Adrenal gland (tissue), 12 donors: Measurements from ENCODE around the gene KLHL7. TPM values are rescaled to one million over a fixed set of nuclear protein-coding genes. Genes with fewer than 3 reads are reported as not detected.

Experiments used
- DNase-seq, 7 donors: peaks; one replicate each; pipeline ENCODE4 v3.0.0-alpha.2; 2019 to 2020
- H3K27ac ChIP-seq, 5 donors: fragments of 200-600 bp; sonication (generic) in 4 of 5; 1 replicate in 3 of 5; 2 replicates in 2 of 5; pipeline versions ENCODE4 v1.5.1 to v1.8.0; 2016 to 2020; ENCODE audit warnings: mild to moderate bottlenecking in 1 of 5
- H3K27me3 ChIP-seq: fragments of 200-600 bp; 2 replicates; pipeline ENCODE4 v1.8.0; 2021
- H3K36me3 ChIP-seq, 2 donors: fragments of 200-600 bp; replicated peaks in 1 of 2; 1 replicate in 1 of 2; 2 replicates in 1 of 2; pipeline versions ENCODE4 v1.5.1 to v1.8.0; 2018 to 2022
- H3K4me1 ChIP-seq, 2 donors: fragments of 200-600 bp; replicated peaks in 1 of 2; 1 replicate in 1 of 2; 2 replicates in 1 of 2; pipeline versions ENCODE4 v1.5.1 to v1.8.0; 2018 to 2021
- H3K4me3 ChIP-seq, 4 donors: fragments of 200-600 bp; sonication (generic) in 3 of 4; one replicate each; pipeline ENCODE4 v1.5.1; 2016 to 2018
- H3K9me3 ChIP-seq, 3 donors: fragments of 200-600 bp; sonication (generic) in 1 of 3; replicated peaks in 1 of 3; 1 replicate in 2 of 3; 2 replicates in 1 of 3; pipeline versions ENCODE4 v1.5.1 to v1.8.0; 2016 to 2021
- CTCF ChIP-seq, 6 experiments: fragments of 450-650 bp in 4 of 6; fragments of 200-600 bp in 2 of 6; sonication (generic) in 1 of 6; IDR thresholded peaks; 1 replicate in 5 of 6; 2 replicates in 1 of 6; pipeline versions ENCODE4 v1.5.1 to v1.8.0; 2016 to 2021; ENCODE audit warnings: antibody characterized with exemption in 6 of 6, mild to moderate bottlenecking in 2 of 6, moderate library complexity in 1 of 6
- POLR2A ChIP-seq, 2 donors: fragments of 450-650 bp; IDR thresholded peaks; one replicate each; pipeline ENCODE4 v1.6.1; 2017; ENCODE audit warnings: antibody characterized with exemption in 2 of 2, mild to moderate bottlenecking in 2 of 2, moderate library complexity in 1 of 2
- WGBS, 4 donors: extraction: QIAGEN DNeasy Blood & Tissue Kit in 2 of 4; methylation state at CpG; one replicate each; pipeline versions ENCODE4 v1.1.5 to v1.1.7; 2013 to 2017; 5-methylcytosine and 5-hydroxymethylcytosine counted together
- intact Hi-C, 2 donors: fragments of 100-400 bp; cut with DNase I; formaldehyde crosslinking; loops; one replicate each; pipeline versions ENCODE4 v1.14.1 to v1.15.0; 2022 to 2023
- polyA plus RNA-seq, 3 donors: library from polyadenylated mRNA; stranded (reverse); fragments of 200-250 nt in 2 of 3; fragments of 350-450 nt in 1 of 3; fragmentation: Illumina TruSeq in 1 of 3; extraction: RNeasy Lipid Tissue Mini Kit (QIAGEN cat#74804) in 1 of 3; gene quantifications; one replicate each; pipeline ENCODE4 v1.2.3, GENCODE V29; 2013 to 2014
- total RNA-seq, 9 donors: library from RNA; depleted of rRNA in 4 of 9; stranded (reverse); fragments of >200 nt in 4 of 9; fragments of 120-200 nt in 1 of 9; fragmentation: NEBNext Ultra II Directional in 1 of 9; extraction: Animal tissue kit (Norgen Biotek cat#: 25700) in 1 of 9; gene quantifications; one replicate each; pipeline versions ENCODE4 v1.1.0 to v1.2.4, GENCODE V29; 2013 to 2023
- donor health status: healthy with polysubstance abuse.
- donor health status: Bipolar disorder and iron deficiency.
- donor health status: DM: yes; HTN: yes; CAD: no.
- donor health status: DM: no; HTN: no; CAD: no.
- donor health status: DM: no; HTN: no; CAD: no.
- donor health status: DM: yes; HTN: yes; CAD: no.

KLHL7 gene
- total and polyA plus RNA-seq, 12 donors = 13.5 to 74.9 (median 41.9) TPM

GRCh38 chr7:23106823-23107663 is 1.5 kb downstream of the KLHL7 start:
- Histone ChIP-seq H3K9me3 (no peaks in the 10 kb centered on the region), H3K36me3 (no peaks in the 10 kb centered on the region), H3K27me3 (no peaks in the 10 kb centered on the region), H3K27ac (peak overlapping the region in 2 of 5 donors; percentile 95 to 96), H3K4me1 (peaks cover 16 to 37% of the 10 kb centered on the region in 2 donors), H3K4me3 (peak overlapping the region in 3 of 4 donors; percentile 8 to 91 (median 84))
- DNase-seq = no peak
- intact Hi-C loops = loop anchor here (5.0 to 10.0 kb wide), 2 partner anchors 75 to 78 kb away; partner anchors contain the start of gene NUP42 (in 2 of the 2)
- WGBS, 4 donors = 14 to 26% (median 17%) methylated on average over 9 of the region's 9 CpGs
- no peak for TF ChIP-seq POLR2A (IDR thresholded peaks at IDR 0.05)
- TF ChIP-seq CTCF (IDR thresholded peaks at IDR 0.05) = no peak

- DNase-seq = no peak
- intact Hi-C loops = loop anchor here (5.0 to 10.0 kb wide), 2 partner anchors 75 to 77 kb away; partner anchors contain the start of gene NUP42 (in 2 of the 2)
- TF ChIP-seq CTCF (IDR thresholded peaks at IDR 0.05) = no peak
- no peak for TF ChIP-seq POLR2A (IDR thresholded peaks at IDR 0.05)
- H3K4me1 ChIP-seq = peaks cover 19 to 37% of the 10 kb centered on the region in 2 donors
- no peaks in the 10 kb centered on the region for H3K27me3 ChIP-seq
- WGBS, 4 donors = 47 to 58% (median 49%) methylated on average over 2 of the region's 2 CpGs
- H3K4me3 ChIP-seq = peak overlapping the region in 1 of 4 donors; percentile 91
- no peaks in the 10 kb centered on the region for H3K36me3 ChIP-seq
- no peaks in the 10 kb centered on the region for H3K9me3 ChIP-seq
- no peak overlapping the region for H3K27ac ChIP-seq
These were observed 2.2 kb downstream of the KLHL7 start for GRCh38 chr7:23107781-23108180.

GRCh38 chr7:23108995-23109394 is 3.4 kb downstream of the KLHL7 start:
- H3K9me3 ChIP-seq = no peaks in the 10 kb centered on the region
- TF ChIP-seq CTCF (IDR thresholded peaks at IDR 0.05) (no peak), POLR2A (IDR thresholded peaks at IDR 0.05) (no peak)
- H3K4me3 ChIP-seq = no peak overlapping the region
- intact Hi-C loops = loop anchor here (5.0 to 10.0 kb wide), 2 partner anchors 73 to 76 kb away; partner anchors contain the start of gene NUP42 (in 2 of the 2)
- 90 to 93% (median 91%) methylated on average over 4 of the region's 4 CpGs for WGBS, 4 donors
- H3K27ac ChIP-seq = no peak overlapping the region
- H3K27me3 ChIP-seq = no peaks in the 10 kb centered on the region
- H3K36me3 ChIP-seq = no peaks in the 10 kb centered on the region
- peaks cover 19 to 37% of the 10 kb centered on the region in 2 donors for H3K4me1 ChIP-seq
- DNase-seq = no peak

GRCh38 chr7:23109470-23109869 is 3.9 kb downstream of the KLHL7 start:
- no peak overlapping the region for H3K27ac ChIP-seq
- H3K4me3 ChIP-seq = no peak overlapping the region
- no peak for TF ChIP-seq POLR2A (IDR thresholded peaks at IDR 0.05)
- TF ChIP-seq CTCF (IDR thresholded peaks at IDR 0.05) = no peak
- no peaks in the 10 kb centered on the region for H3K9me3 ChIP-seq
- WGBS, 4 donors = 32 to 83% (median 70%) methylated on average over 1 of the region's 1 CpG
- intact Hi-C loops = loop anchor here (5.0 to 10.0 kb wide), 2 partner anchors 73 to 75 kb away; partner anchors contain the start of gene NUP42 (in 2 of the 2)
- no peak for DNase-seq
- H3K36me3 ChIP-seq = no peaks in the 10 kb centered on the region
- H3K4me1 ChIP-seq = peaks cover 19 to 37% of the 10 kb centered on the region in 2 donors
- no peaks in the 10 kb centered on the region for H3K27me3 ChIP-seq
